ENCODE results near the gene GMPS.

The GMPS gene

DNA sequence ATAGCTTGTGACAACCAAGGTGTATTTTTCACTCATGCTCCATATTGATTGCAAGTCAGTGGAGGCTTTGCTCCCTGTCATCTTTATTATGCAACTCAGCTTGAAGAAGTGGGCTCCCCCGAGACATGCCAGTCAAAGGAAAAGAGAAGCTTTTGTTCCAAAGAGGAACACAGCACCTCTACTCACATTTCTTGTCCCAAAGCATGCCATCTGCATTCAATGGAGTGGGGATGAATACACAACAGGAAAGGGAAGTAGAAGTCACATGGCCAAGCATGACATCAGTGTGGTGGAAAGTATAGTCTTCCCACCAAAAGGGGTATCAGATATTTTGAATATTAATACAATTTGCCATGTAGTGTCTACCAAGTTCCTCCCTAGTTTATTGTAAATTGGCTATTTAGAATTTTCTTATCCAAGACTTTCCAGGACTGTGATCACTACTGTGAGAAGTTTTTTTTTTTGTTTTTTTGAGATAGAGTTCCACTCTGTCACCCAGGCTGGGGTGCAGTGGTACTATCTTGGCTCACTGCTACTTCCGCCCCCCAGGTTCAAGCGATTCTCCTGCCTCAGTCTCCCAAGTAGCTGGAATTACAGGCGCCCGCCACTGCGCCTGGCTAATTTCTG is 114.5 kb downstream of the GMPS start:
- TF ChIP-seq, protein P1, sequence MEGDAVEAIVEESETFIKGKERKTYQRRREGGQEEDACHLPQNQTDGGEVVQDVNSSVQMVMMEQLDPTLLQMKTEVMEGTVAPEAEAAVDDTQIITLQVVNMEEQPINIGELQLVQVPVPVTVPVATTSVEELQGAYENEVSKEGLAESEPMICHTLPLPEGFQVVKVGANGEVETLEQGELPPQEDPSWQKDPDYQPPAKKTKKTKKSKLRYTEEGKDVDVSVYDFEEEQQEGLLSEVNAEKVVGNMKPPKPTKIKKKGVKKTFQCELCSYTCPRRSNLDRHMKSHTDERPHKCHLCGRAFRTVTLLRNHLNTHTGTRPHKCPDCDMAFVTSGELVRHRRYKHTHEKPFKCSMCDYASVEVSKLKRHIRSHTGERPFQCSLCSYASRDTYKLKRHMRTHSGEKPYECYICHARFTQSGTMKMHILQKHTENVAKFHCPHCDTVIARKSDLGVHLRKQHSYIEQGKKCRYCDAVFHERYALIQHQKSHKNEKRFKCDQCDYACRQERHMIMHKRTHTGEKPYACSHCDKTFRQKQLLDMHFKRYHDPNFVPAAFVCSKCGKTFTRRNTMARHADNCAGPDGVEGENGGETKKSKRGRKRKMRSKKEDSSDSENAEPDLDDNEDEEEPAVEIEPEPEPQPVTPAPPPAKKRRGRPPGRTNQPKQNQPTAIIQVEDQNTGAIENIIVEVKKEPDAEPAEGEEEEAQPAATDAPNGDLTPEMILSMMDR (IDR thresholded peaks at IDR 0.05; ENCODE audit: low read depth, low read length): no peak
- no peak overlapping the region for H3K4me3 ChIP-seq (ENCODE audit: low read depth, low read length)

DNA sequence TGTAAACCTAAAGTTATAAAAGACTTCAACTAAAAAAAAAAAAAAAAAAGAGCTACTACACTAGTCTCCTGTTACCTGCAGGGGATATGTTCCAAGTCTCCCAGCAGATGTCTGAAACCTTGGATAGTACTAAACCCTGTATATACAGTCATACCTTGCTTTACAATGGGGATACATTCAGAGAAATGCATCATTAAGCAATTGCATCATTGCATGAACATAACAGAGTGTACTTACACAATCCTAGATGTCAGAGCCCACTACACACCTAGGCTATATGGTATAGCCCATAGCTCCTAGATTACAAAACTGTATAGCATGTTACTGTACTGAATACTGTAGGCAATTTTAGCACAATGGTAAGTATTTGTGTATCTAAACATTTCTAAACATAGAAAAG is 119.1 kb downstream of the GMPS start:
- TF ChIP-seq, protein P1 (IDR thresholded peaks at IDR 0.05; ENCODE audit: low read depth, low read length): no peak

DNA sequence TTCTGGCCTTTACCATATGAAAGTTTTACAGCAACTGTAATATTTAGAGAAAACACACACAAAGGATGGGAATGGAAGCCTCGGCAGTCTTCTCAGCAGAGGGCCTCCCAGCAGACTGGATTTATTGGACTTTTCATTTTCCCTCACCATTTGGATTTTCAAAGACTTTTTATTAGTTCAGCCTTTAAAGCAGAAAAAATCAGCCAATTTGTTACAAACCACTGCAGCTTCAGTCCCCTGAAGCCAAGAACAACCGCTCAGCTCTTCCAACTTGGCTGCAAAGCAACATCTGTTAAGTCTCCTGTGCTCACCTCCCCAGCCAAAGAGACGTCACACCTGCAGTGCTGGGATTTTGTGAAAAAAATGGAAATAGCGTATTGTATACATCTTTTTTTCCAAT is 120.8 kb downstream of the GMPS start:
- TF ChIP-seq, protein P1 (IDR thresholded peaks at IDR 0.05; ENCODE audit: low read depth, low read length): no peak
- no peak overlapping the region for H3K4me3 ChIP-seq (ENCODE audit: low read depth, low read length)

More for the DNA sequence above, 119.1 kb downstream of the GMPS start:
- no peak overlapping the region for H3K4me3 ChIP-seq (ENCODE audit: low read depth, low read length)

DNA sequence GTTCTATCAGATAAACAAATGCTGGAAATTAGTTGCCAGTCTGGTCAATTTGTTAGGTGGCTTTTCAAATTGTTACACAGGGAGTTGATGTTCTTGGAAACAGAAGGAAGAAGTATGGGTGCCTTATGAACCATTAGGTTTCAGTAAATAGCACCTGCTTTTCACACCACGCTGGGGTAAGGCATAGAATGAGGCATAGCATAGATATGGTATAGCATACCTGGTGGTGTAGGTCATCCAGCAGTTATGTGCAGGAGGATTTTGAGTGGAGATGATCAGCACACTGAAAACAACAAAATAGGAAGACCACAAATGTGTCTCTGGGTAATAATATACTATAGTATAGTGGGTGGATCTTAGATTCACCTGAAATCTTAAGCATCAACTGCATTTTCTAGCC is 121.4 kb downstream of the GMPS start:
- TF ChIP-seq, protein P1 (IDR thresholded peaks at IDR 0.05; ENCODE audit: low read depth, low read length): no peak
- H3K4me3 ChIP-seq (ENCODE audit: low read depth, low read length): no peak overlapping the region
